NCI-H1694 treated with DMSO at 0.1 percent for 48 hours (cell line): ENCODE data around the gene DPCD.
"Not testable (repeated sequence)": the region's sequence is repeated elsewhere in the genome, so short reads cannot be mapped to it uniquely, and the experiment has no call there.

Source experiments
- DNase-seq: peaks from one replicate; lab custom pipeline; 2025; lab: John Stamatoyannopoulos, UW

DPCD gene

DNA sequence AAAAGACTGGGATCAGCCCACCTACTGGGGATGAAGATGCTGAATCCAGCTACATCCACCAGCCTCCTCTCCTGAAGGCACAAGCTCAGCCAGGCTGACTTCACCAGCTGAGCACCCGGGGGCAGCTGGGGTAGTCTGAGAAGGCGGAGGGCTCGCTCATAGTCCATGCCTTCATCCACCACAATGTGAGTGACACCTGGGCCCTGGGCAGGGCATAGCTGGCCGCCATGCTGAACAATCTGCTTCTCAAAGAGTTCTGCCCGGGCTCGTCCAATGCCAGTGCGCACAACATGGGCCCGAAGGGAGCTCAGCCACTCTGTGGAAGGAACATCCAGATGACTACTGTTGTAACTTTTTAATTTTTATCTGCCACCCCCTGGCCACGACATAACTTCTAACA lies 2.3 kb upstream of the DPCD start:
- DNase-seq: no peak

DNA sequence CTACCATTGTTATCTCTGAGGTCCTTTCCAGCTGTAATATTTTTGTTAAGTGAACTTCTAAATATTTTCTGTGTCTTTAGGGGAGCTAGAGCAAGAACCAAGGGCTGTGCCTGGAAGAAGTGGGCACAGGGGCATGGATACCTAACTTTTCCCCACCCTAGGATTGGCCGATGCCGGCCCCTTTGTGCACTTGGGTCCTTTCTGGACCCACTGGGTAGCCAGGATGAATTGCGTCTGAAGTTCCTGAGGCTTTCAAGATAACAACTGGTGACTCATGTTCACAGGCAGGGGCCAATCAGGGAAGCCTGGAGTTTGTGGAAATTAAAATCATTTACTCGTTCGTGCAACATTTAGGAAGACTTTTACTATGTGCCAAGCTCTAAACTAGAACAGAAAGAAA lies 758 bp downstream of the DPCD start:
- no peak for DNase-seq

DNA sequence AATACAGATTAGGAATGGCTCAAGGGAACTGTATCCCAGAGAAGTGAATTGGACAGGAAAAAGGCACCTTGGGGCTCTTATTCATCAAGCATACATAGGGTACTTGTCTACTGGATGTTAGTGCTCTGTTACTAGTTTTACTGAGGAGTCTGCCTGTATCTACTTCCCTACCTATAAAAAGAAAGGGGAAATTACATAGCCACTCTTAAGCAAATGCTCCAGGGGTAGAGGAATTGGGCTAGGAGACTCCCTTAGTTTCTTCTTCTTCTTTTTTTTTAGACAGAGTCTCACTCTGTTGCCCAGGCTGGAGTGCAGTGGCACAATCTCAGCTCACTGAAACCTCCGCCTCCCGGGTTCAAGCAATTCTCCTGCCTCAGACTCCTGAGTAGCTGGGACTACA lies 5.2 kb downstream of the DPCD start:
- not testable (repeated sequence) for DNase-seq

DNA sequence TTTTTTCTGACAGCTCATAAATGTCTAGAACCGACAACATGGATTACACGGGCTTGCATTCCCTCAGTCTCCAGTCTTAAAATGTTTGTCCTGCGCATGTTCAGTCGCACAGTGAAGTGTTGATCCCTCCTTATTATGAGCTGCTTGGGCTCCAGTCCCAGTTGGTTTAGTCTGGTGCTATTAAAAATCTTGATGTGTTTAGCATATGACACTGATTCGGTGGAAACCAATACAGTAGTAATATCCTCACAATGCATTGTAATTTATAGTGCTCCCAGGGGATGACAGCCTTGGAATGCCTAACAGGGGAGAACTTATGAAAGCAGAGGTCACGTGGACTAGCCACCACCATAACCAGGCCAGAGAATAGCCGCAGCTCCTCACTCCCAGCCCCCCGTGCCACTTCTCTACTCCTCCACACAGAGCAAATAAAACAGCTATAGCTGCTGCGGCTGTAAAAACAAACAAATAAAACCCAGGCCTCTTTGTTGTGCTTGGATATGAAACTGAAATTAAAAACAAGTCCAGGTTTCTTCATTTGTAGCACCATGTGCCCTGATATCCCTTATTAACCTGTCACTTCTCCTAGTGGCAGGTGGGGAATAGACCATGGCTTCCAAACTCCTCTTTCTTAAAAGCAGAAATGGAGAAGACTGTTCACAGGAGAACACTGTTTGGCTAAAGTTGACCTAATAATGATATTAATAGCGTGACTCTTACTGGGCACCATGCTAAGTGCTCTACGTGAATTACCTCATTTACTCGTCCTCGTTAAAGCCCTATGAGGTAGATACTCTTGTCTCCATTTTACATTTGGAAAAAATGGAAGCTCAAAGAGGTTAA lies 7.7 kb downstream of the DPCD start:
- no peak for DNase-seq

DNA sequence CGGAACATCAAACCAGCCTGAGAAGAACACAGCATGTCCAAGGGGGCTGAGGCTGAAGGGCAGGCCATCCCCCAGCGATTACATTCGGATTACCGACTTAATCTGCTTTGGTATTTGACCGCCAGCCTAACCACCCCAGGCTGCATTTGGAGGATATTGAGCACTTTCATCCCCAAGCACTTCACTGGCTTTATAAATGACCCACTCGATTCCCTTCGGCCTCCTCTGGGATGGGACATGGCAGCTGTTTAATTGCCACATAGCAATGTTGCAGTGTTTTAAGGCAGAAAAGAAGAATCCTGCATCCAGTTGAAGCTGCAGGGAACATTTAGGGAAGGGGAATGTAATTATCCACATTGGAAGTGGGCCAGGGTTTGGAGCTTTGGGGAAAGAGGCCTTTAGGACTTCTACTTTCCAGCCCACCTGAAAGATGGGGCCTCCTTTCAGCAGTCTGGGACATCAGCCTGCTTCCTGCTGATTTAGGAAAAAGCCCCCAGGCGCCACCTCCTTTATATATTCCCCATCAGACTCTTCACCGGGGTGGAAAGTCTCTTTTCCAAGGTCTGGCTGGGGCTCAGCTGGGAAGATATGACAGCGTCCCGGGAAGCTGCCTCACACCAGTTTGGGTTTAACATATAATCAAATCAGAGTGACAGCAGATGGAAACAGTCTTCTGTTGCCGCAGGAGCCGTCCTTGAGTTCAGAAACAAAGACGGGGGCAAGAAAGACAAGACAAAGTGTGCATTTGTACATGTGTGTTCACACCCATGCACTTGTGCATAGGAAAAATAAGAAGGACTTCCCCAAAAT lies 9.2 kb downstream of the DPCD start:
- no peak for DNase-seq

DNA sequence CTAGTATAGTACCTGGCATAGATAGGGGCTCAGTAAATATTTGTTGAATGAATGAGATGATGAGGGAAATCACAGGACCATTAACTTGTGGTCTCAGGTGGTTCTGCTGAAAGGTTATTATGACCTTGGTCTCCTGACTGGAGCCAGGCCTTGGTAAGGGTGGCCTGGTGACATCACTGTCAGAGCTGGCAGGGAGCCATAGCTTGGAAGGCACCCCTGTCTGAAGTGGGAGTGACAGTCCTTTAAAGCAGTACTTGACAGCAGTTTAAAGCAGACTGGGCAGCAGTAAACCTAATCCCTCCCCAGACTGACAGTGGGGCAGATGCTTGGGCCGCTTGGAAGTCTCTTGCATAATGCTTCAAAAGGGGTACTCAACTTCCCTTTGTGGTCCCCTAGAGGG lies 13.4 kb downstream of the DPCD start:
- no peak for DNase-seq

DNA sequence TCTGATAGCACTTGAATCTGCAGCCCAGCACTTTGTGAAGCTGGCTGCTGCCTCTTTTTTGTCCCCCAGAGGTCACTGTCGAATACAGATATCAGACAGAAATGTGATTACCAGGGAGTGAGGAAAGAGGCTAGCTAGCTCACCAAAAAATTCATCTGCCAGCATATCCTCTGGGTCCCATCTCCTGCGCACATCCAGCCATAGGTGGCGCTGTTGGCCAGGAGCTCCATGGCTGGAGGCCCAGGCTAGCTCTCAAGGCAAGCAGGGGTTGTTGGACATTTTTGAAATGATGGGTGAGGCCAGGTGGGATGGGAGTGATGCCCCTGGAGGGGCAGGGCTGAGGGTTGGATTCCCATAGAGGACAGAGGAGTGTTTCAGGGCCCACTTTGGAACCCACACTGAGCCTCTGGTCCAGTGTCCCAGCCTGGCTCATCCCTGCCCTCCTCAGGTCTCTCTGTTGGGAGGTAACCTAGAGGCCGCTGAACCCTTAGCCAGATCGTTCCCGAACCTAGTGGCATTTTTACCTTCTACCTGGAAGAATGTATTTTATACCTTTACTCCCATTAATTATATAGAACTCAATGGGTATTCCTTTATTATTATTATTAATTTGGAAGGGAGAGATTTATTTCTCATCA lies 14.8 kb downstream of the DPCD start:
- DNase-seq: peak; percentile 88

DNA sequence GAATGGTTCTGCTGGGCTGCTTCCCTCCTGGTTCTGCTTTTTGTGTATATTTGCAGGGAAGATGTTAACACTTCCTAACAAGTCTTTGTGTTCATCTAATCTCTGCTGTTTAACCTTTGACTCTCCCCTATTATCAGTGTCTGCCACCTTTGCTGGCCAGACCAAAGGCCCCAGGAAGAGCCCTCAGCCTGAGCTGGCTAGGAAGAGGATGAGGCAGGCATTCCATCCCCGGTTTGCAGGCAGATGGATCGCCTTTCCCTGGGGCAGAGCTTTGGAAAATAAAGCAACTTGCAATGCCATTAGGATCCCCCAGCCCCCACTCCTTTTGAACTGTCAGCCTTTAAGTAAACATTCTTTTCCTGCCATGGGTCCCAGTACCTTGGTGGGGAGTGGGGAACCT lies 19.0 kb downstream of the DPCD start:
- DNase-seq: no peak

DNA sequence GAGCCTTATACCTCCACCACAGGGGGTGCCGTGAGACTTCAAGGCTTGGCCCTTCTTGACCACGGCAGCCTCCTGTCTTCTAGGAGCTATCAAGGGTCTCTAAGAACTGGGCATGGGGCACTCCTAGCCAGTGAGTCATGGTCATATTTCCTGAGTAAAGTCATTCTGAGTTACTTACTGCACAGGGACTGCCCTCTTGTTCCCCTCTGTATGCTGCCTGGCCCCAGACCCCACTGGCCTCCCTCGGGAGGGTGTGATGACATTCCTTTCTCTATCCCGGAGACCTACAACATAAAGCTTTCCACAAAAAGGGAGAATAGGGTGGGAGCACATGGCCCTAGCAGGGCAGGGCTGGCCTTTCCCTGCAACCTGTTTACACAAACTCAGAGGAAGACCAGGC lies 21.4 kb downstream of the DPCD start:
- DNase-seq: no peak

DNA sequence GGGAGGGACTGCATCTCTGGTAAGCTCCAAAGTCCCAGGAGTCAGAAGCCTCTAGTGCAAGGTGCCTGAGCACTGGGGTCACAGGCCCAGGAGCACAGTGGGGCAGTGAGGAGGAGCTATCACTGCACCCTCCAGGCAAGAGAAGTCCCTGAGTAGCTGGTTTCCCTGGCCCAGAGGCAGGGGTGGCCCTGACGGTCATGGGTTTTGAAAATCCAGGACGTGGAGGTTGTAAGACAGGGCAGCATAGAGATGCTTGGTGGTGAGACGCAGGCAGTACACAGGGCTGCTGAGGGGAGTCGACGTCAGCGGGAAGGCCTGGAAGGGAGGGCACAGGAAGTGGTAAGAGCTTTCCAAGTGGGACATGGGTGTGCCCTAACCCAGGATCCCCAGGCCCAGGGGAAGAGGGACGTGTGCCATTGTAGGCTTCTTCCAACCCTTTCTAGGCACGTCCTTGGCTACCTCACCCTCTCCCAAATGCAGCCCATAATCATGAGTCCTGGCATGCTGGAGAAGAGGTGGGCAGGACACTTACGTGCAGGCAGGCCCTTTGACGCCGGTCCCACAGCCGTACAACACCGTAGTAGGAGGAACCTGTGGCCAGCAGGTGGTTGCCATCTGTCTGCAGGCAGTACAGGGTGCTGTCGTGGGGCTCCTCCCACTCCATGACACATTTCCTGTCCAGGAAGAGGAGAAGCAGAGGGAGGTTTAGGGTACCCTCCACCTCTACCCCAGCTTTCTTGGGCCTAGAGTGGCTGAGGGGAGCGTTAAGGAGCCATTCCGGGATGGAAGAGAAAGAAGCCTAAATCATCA lies 23.2 kb downstream of the DPCD start:
- DNase-seq: no peak

DNA sequence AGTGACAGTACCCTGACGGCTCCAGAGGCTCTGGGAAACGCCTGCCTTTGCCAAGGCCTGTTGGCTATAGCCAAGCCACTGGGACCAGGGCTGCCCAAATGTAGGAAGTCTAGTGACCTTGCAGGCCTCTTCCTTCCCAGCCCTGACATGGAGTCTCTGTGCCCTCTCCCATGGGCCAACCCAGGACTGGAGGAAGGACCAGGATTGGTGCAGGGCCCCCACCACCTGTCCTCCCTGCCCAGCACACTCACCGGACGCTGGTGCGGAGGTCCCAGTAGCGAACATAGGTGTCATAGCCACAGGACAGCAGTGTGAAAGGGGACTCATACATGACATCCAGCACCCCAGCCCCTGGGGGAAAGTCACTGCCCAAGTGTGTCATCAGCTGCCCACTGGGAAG lies 24.0 kb downstream of the DPCD start:
- no peak for DNase-seq

DNA sequence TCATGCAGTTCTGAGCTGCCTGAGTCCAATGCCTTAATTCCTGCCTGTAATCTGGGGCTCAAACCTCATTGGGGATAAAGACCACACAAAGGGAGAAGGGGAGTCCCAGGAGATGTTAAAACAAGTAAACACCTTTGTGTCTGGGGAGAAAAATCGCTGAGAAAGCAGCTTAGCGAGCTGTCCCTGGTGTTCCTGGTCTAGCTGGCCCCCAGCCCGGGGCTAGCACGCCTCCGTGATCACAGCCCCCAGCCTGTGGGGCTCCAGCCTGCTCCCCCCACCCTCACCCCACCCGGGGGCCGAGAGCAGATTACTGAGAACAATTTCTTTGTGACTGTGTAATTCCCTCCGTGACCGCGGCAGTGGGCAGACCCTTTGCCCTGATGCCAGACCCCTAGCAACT lies 24.8 kb downstream of the DPCD start:
- DNase-seq: no peak

DNA sequence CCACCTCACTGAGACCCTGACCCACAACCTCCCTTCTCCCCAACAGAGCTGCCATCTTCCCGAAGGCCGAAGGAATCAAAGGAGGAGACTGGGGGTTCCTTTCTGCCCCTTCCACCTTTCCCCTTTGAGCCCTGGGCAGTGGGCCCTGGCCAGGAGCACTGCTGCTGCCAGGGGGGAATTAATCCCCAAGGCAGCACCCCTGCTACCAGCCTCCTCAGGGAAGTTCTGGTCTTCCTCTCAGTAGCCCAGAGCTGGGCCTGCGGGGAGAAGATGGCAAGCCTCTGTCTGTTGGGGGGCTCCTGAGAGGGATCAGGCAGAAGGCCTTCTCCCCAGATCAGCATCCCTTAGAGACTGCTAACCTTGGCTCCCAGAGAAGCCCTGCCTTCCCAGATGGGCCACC lies 25.5 kb downstream of the DPCD start:
- DNase-seq: no peak

DNA sequence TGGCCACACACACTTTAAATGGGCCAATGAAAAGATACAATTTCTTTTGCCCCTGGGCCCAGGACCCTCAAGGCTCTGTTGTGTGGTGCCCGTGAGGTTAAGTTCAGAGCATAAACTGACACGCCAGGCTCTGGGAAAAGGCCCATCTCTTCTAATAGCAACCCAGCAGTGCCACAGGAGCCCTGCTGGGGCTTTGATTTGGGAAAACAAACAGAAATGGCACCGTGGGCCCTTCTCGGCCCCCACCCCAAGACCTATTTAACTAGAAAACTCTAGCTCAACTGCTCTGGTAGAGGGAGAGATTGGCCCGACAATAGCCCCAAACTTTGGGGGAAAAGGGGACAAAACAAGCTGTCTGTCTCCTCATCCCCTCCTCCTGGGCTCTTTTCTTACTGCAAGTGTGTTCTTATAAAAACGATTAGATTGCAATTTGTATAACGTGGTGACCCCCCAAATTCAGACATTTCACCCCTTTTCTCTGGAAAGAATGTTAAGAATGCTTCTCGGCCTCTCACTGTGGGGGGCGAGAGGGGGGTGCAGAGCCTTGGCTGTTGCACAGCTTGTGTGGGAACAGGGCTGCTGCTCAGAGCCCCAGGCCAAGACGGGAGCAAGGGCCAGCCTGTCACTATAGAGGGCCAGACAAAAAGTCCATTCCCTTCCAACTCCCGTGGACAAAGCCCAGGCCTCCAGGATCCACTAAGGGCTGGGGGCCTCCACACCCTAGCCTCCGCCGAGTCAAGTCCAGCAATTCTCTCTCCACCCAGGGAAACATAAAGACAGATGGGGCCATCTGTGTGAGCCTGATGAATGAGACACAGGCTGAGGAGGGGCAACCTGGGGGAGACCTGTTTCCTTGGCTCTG lies 26.8 kb downstream of the DPCD start:
- DNase-seq: no peak

DNA sequence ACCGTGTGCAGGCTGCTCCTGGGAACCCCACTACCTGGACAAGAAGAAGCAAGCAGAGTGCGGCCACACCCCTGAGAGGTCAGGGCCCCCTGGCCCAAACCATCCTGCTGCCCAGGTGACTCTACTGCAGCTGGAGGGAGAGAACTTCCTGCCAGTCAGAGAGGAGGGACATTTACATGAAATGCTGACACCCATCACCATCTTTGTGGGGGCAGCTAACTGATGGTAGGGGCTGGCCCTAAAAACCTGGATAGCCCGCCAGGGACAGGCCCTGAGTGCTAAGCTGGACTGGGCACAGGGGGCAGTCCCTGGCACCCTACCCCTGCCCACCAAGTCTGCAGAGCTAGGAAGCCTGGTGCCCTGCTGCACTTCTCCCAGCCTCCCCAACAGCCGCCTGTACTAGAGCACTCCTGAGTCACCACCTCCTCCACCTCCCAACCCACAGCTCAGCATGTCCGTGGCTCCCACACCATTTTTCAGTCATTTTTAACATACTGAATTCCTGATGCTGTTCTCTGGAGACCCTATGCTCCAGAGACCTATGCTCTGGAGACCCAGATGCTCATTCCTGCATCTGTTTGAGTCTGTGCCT lies 27.5 kb downstream of the DPCD start:
- DNase-seq: no peak

DNA sequence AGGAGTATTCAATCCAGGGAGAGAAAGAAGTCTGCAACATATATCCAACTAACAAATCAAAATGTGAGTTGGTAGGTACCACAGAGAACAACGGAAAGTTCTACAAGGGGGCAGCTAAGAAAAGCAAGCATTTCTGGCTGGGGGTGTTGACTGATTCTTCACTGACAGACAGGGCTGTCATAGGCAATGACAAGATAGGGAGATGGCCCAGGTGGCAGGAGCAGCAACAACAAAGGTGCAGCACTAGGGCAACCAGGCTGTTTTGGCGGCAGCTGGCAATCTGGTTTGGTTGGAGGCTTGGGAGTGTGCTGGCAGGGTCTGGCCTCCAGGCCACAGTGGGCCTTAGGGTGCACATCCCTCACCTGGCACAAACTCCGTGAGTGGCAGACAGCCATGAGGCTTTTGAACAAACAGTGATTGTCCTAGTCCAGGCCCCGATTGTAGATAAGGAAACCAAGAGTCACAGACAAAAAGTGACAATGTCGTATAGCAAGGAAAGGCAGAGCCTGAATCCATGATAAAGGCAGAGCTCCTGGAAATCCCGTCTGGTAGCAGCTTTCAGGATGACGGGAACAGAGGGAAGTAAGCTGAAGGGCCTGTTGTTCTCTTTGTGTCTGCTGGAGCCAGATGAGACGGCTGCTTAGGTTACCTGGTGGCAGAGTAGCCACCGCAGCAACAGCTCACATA lies 28.4 kb downstream of the DPCD start:
- DNase-seq: no peak

DNA sequence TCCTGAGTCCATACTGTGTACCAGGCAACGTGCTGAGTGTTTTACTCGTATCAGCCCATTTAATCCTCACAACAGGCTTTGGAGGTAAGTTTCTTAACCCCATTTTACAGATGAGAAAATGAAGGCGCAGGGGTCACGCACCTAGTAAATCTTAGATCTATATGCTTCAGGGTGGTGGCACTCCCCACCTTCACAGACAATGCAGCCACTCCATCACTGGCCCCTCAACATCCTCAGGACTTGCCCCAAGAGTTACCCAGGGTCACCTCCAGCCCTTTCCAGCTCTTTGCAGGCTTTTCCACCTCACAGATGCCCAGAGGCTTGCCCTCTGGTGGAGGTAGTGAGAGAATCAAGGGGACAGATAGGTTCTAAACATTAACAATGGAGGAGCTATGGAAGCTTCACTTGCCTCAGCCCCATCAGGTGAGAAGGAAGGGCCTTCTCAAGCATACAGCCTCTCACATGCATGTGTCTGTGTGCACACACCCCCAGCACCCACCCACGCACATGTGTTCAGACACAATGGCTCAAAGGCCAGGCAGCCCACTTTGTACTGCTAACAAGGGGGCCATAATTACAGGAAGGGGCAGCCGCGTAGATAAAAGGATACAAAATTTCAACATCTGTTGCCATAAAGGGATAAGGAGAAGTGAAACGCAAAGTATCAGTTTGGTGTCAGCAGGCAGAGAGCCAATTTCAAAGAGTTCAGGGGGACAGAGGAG lies 29.1 kb downstream of the DPCD start:
- DNase-seq: peak; percentile 10

DNA sequence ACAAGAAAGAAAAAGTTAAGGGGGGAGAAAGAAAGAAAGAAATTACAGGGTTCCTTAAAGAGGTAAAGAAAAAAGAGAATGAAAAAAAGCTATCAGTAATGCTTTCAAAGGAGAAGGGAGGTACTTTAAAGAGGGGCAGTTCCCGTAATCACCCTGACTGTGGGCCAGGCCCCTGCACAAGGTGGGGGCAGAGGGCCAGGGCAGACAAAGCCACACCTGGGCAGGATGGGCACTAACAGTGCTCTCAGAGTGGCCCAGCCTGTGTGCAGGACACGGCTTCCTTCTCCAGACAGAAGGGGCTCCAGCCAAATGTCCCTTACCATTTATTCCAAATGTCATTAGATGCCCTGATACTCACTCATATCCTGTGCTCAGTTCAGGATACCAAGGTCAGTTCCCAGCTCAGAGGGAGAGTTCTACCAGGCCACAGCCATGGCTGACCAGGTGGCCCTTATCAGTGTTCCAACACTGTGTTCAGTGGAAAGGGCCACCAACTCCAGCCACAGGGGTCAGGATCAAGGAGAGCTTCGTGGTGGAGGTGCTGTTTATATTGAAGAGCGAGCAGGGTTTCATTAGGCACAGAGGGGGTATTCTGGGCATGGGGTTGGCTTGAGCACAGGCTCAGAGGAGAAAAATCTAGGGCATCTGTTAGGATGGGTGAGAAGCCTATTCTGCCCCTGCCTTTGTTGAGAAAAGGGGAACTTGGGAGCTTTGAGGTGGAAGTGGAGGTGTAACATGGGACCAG lies 29.9 kb downstream of the DPCD start:
- no peak for DNase-seq

DNA sequence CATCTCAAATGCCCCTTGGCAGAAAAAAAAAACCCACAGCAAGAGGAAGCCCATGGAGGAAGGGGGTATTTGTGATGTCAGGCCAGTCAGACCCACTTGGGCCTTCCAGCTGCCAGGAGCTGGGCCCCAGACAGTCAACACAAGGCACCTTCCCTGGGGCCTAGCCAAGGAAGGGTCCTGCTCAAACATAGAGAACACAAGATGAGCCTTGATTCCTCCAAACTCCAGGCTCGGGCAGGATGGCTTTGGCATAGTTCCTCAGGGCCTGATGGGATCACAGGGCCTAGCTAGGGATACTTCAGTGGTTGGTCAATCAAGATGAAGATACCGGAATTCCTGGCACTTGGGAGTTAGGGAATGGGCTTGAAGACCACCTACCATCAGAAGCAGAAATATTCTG lies 30.8 kb downstream of the DPCD start:
- no peak for DNase-seq
